ENCODE data around the gene WDR33.

- no peak for TF ChIP-seq CTCF (IDR thresholded peaks at IDR 0.05; ENCODE audit: low read depth, low read length, missing input control)
- no peak for TF ChIP-seq ZBTB33 (IDR thresholded peaks at IDR 0.05)
- no peak for TF ChIP-seq REST (IDR thresholded peaks at IDR 0.05)
Observed at GRCh38 chr2:127657232-127657595, 153.8 kb downstream of the WDR33 start.

Data from liver (tissue), 2 donors.